ENCODE data around the gene COL26A1.
"Not testable (repeated sequence)": the region's sequence is repeated elsewhere in the genome, so short reads cannot be mapped to it uniquely, and the experiment has no call there.

DNA sequence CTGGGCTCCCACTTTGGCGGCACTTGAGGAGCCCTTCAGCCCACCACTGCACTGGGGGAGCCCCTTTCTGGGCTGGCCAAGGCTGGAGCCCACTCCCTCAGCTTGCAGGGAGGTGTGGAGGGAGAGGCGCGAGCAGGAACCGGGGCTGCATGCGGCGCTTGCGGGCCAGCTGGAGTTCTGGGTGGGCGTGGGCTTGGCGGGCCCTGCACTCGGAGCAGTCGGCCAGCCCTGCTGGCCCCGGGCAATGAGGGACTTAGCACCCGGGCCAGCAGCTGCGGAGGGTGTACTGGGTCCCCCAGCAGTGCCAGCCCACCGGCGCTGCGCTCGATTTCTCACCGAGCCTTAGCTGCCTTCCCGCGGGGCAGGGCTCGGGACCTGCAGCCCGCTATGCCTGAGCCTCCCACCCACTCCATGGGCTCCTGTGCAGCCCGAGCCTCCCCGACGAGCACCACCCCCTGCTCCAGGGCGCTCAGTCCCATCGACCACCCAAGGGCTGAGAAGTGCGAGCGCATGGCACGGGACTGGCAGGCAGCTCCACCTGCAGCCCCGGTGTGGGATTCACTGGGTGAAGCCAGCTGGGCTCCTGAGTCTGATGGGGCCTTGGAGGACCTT lies 14.1 kb upstream of the COL26A1 start:
- TF ChIP-seq, protein P1, sequence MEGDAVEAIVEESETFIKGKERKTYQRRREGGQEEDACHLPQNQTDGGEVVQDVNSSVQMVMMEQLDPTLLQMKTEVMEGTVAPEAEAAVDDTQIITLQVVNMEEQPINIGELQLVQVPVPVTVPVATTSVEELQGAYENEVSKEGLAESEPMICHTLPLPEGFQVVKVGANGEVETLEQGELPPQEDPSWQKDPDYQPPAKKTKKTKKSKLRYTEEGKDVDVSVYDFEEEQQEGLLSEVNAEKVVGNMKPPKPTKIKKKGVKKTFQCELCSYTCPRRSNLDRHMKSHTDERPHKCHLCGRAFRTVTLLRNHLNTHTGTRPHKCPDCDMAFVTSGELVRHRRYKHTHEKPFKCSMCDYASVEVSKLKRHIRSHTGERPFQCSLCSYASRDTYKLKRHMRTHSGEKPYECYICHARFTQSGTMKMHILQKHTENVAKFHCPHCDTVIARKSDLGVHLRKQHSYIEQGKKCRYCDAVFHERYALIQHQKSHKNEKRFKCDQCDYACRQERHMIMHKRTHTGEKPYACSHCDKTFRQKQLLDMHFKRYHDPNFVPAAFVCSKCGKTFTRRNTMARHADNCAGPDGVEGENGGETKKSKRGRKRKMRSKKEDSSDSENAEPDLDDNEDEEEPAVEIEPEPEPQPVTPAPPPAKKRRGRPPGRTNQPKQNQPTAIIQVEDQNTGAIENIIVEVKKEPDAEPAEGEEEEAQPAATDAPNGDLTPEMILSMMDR (IDR thresholded peaks at IDR 0.05; ENCODE audit: insufficient read depth, low read length): not testable (repeated sequence)
- TF ChIP-seq POLR2AphosphoS5 (IDR thresholded peaks at IDR 0.05; ENCODE audit: low read depth); SPI1 (IDR thresholded peaks at IDR 0.05; ENCODE audit: borderline replicate concordance, low read depth): not testable (repeated sequence)
